ENCODE measurements around the gene CDCP2.

The CDCP2 gene

GRCh38 chr1:54153535-54154439 lies 987 bp upstream of the CDCP2 start:
- peak; percentile 47 to 52 for DNase-seq (ENCODE audit: low read depth in 1 of 2, low spot score in 1 of 2)

GRCh38 chr1:54151013-54151412 lies 1.8 kb downstream of the CDCP2 start:
- Histone ChIP-seq H3K27me3 (ENCODE audit: insufficient read depth, poor library complexity, severe bottlenecking) (no peaks in the 10 kb centered on the region), H3K4me3 (replicated peaks; ENCODE audit: insufficient read depth, low read length) (no peak overlapping the region), H3K27ac (replicated peaks) (no peak overlapping the region)
- no peak for DNase-seq (ENCODE audit: low read depth in 1 of 2, low spot score in 1 of 2)
- no peak for TF ChIP-seq SPI1 (IDR thresholded peaks at IDR 0.05; ENCODE audit: borderline replicate concordance, low read depth)
- TF ChIP-seq CTCF (IDR thresholded peaks at IDR 0.05; ENCODE audit: insufficient read depth, low read length) = no peak
- TF ChIP-seq GABPA (IDR thresholded peaks at IDR 0.05; ENCODE audit: low read depth) = no peak
- no peak for TF ChIP-seq POLR2AphosphoS5 (IDR thresholded peaks at IDR 0.05; ENCODE audit: low read depth)
- no peak for TF ChIP-seq REST (IDR thresholded peaks at IDR 0.05; ENCODE audit: insufficient replicate concordance, low read depth)

More at GRCh38 chr1:54153535-54154439, 987 bp upstream of the CDCP2 start:
- Histone ChIP-seq H3K27me3 (ENCODE audit: insufficient read depth, poor library complexity, severe bottlenecking) (no peaks in the 10 kb centered on the region), H3K27ac (replicated peaks) (no peak overlapping the region), H3K4me3 (replicated peaks; ENCODE audit: insufficient read depth, low read length) (no peak overlapping the region)
- TF ChIP-seq GABPA (IDR thresholded peaks at IDR 0.05; ENCODE audit: low read depth) = no peak
- no peak for TF ChIP-seq REST (IDR thresholded peaks at IDR 0.05; ENCODE audit: insufficient replicate concordance, low read depth)
- TF ChIP-seq POLR2AphosphoS5 (IDR thresholded peaks at IDR 0.05; ENCODE audit: low read depth) = no peak
- no peak for TF ChIP-seq CTCF (IDR thresholded peaks at IDR 0.05; ENCODE audit: insufficient read depth, low read length)

GRCh38 chr1:54149734-54150133 lies 3.1 kb downstream of the CDCP2 start:
- TF ChIP-seq SPI1 (IDR thresholded peaks at IDR 0.05; ENCODE audit: borderline replicate concordance, low read depth) = no peak
- TF ChIP-seq POLR2AphosphoS5 (IDR thresholded peaks at IDR 0.05; ENCODE audit: low read depth) = no peak
- no peak for TF ChIP-seq REST (IDR thresholded peaks at IDR 0.05; ENCODE audit: insufficient replicate concordance, low read depth)
- TF ChIP-seq CTCF (IDR thresholded peaks at IDR 0.05; ENCODE audit: insufficient read depth, low read length) = no peak
- no peak for TF ChIP-seq GABPA (IDR thresholded peaks at IDR 0.05; ENCODE audit: low read depth)
- DNase-seq (ENCODE audit: low read depth in 1 of 2, low spot score in 1 of 2) = no peak
- no peak overlapping the region for H3K27ac ChIP-seq (replicated peaks)
- H3K27me3 ChIP-seq (ENCODE audit: insufficient read depth, poor library complexity, severe bottlenecking) = no peaks in the 10 kb centered on the region
- no peak overlapping the region for H3K4me3 ChIP-seq (replicated peaks; ENCODE audit: insufficient read depth, low read length)
